Lung (tissue), 12 donors: ENCODE results near the gene TSPAN5. TPM values are rescaled to one million over a fixed set of nuclear protein-coding genes. Genes with fewer than 3 reads are reported as not detected.

ENCODE experiments used
- ATAC-seq: fragments of 200-7000 bp; cut with Tn5 transposase; one replicate; pipeline ENCODE4 v1.9.1; 2020; ENCODE audit warnings: moderate number of reproducible peaks; ENCODE audit not compliant: insufficient read depth, low FRiP score
- DNase-seq, 3 donors: peaks; one replicate each; pipeline ENCODE4 v3.0.0-alpha.2; 2013 to 2017
- H3K27ac ChIP-seq, 2 donors: one replicate each; pipeline ENCODE4 v1.5.1; 2013; ENCODE audit warnings: mild to moderate bottlenecking in 2 of 2, moderate library complexity in 2 of 2, control low read depth in 1 of 2, inconsistent platforms in 1 of 2, low read depth in 1 of 2, low read length in 1 of 2
- H3K27me3 ChIP-seq, 3 donors: one replicate each; pipeline ENCODE4 v1.5.1; 2013; ENCODE audit warnings: low read length in 2 of 3; ENCODE audit not compliant: control insufficient read depth in 3 of 3, insufficient read depth in 3 of 3
- H3K36me3 ChIP-seq, 4 donors: one replicate each; pipeline ENCODE4 v1.5.1; 2013; ENCODE audit warnings: low read length in 4 of 4, mild to moderate bottlenecking in 1 of 4, moderate library complexity in 1 of 4; ENCODE audit not compliant: control insufficient read depth in 4 of 4, insufficient read depth in 4 of 4
- H3K4me1 ChIP-seq, 5 donors: one replicate each; pipeline ENCODE4 v1.5.1; 2013; ENCODE audit warnings: low read length in 5 of 5, mild to moderate bottlenecking in 2 of 5, moderate library complexity in 1 of 5; ENCODE audit not compliant: control insufficient read depth in 5 of 5, insufficient read depth in 5 of 5
- H3K4me3 ChIP-seq: one replicate; pipeline ENCODE4 v1.5.1; 2013; ENCODE audit warnings: mild to moderate bottlenecking, control low read depth, moderate library complexity
- H3K9ac ChIP-seq, 2 donors: one replicate each; pipeline ENCODE4 v1.5.1; 2013; ENCODE audit warnings: low read length in 2 of 2, control low read depth in 1 of 2; ENCODE audit not compliant: insufficient read depth in 1 of 2
- H3K9me3 ChIP-seq, 4 donors: one replicate each; pipeline ENCODE4 v1.5.1; 2013; ENCODE audit warnings: low read length in 3 of 4, mild to moderate bottlenecking in 1 of 4, moderate library complexity in 1 of 4; ENCODE audit not compliant: control insufficient read depth in 4 of 4, insufficient read depth in 3 of 4
- WGBS, 2 donors: extraction: QIAGEN DNeasy Blood & Tissue Kit; methylation state at CpG; one replicate each; pipeline ENCODE4 v1.1.7; 2013; 5-methylcytosine and 5-hydroxymethylcytosine counted together
- polyA plus RNA-seq, 2 donors: library from polyadenylated mRNA; stranded (reverse); fragments of 200-250 nt; gene quantifications; one replicate each; pipeline ENCODE4 v1.2.1, GENCODE V29; 2013
- total RNA-seq, 2 donors: library from RNA; depleted of rRNA in 1 of 2; stranded (reverse); fragments of >200 nt in 1 of 2; gene quantifications; one replicate each; pipeline ENCODE4 v1.2.1, GENCODE V29; 2014 to 2021
- TF ChIP-seq, protein P1 (sequence below): IDR thresholded peaks from 2 replicates; pipeline ENCODE4 v1.5.1; 2012; ENCODE audit warnings: mild to moderate bottlenecking; ENCODE audit errors: control extremely low read depth, extremely low read depth
- donor health status: control.
- donor health status: control.
- donor health status: Bipolar disorder and iron deficiency.
- donor health status: healthy.
- donor health status: DM: yes; HTN: yes; CAD: no.

The TSPAN5 gene
- total and polyA plus RNA-seq, 4 donors = 1.8 to 24.5 (median 6.3) TPM

- no peak for ATAC-seq
- H3K9ac ChIP-seq = no peak overlapping the region
- H3K9me3 ChIP-seq = no peaks in the 10 kb centered on the region
- no peak overlapping the region for H3K27ac ChIP-seq
- no peaks in the 10 kb centered on the region for H3K27me3 ChIP-seq
- TF ChIP-seq, protein P1, sequence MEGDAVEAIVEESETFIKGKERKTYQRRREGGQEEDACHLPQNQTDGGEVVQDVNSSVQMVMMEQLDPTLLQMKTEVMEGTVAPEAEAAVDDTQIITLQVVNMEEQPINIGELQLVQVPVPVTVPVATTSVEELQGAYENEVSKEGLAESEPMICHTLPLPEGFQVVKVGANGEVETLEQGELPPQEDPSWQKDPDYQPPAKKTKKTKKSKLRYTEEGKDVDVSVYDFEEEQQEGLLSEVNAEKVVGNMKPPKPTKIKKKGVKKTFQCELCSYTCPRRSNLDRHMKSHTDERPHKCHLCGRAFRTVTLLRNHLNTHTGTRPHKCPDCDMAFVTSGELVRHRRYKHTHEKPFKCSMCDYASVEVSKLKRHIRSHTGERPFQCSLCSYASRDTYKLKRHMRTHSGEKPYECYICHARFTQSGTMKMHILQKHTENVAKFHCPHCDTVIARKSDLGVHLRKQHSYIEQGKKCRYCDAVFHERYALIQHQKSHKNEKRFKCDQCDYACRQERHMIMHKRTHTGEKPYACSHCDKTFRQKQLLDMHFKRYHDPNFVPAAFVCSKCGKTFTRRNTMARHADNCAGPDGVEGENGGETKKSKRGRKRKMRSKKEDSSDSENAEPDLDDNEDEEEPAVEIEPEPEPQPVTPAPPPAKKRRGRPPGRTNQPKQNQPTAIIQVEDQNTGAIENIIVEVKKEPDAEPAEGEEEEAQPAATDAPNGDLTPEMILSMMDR = no peak
- WGBS, 2 donors = 66 to 78% methylated on average over 7 of the region's 7 CpGs
- peaks cover 7 to 18% (median 8%) of the 10 kb centered on the region in 5 donors for H3K4me1 ChIP-seq
- no peak for DNase-seq
- H3K36me3 ChIP-seq = no peaks in the 10 kb centered on the region
- H3K4me3 ChIP-seq = no peak overlapping the region
Measured at GRCh38 chr4:98568941-98569663, 89.3 kb downstream of the TSPAN5 start.

DNA sequence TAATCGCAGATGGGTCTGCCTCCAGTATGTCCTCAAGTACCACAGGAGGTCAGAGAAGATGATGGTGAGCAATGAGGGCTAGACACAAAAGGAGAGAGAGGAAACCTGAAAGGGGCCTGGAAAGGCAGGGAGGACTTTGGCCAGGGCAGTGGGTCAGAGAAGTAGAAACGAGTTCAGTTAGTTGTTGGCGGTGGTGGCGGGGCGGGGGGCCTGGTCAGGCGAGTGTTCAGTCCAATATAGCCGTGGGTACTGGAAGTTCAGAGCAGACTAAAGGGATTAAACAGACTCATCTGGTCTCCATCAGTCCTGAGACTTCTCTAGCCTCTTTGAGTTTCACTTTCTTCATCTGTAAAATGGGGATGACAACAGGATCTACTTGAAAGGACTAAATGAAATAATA is 90.8 kb downstream of the TSPAN5 start:
- TF ChIP-seq, protein P1 = no peak
- Histone ChIP-seq H3K9ac (no peak overlapping the region), H3K27me3 (no peaks in the 10 kb centered on the region), H3K36me3 (no peaks in the 10 kb centered on the region), H3K27ac (no peak overlapping the region), H3K4me3 (no peak overlapping the region), H3K4me1 (peaks cover 7 to 17% (median 8%) of the 10 kb centered on the region in 5 donors), H3K9me3 (no peaks in the 10 kb centered on the region)
- WGBS, 2 donors = 84 to 94% methylated on average over 7 of the region's 7 CpGs
- ATAC-seq = no peak
- no peak for DNase-seq

DNA sequence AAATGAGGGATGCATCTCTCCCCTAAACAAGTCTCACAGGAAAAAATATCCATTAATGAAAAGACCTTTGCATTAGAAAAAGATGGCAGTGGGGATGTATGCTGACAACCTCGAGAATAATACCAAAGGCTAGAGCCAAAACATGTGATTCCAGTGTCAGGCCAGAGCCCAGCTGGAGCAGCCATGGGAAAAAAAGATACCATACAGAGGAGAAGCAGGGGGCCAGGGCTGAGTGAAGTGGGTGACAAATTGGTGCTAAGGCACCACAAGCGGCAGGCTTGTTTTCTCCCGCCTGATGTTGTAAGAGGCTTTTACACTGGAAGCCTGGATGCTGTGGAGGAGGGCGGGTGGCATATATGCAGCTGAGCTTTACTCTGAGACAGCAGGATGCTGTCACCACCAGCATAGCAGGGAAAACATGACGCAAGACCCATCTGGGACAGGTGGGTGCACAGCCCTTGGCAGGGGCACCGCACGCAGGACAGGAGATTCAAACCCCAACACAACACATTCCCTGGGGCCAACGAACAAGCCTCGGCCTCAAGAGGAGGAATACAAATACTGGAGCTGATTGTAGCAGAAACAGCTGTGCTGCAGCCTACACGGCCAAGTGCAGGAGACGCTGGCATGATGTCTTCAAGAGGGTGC is 91.9 kb downstream of the TSPAN5 start:
- Histone ChIP-seq H3K9me3 (peaks cover 0 to 2% (median 0%) of the 10 kb centered on the region in 4 donors), H3K4me1 (peaks cover 7 to 17% (median 8%) of the 10 kb centered on the region in 5 donors), H3K27me3 (no peaks in the 10 kb centered on the region), H3K9ac (no peak overlapping the region), H3K36me3 (no peaks in the 10 kb centered on the region), H3K4me3 (no peak overlapping the region), H3K27ac (no peak overlapping the region)
- WGBS, 2 donors = 78 to 90% methylated on average over 11 of the region's 11 CpGs
- DNase-seq (peak; percentile 64 to 83 (median 82)), ATAC-seq (no peak)
- TF ChIP-seq, protein P1 = no peak
